Gastrocnemius medialis (tissue), 4 donors: Measurements from ENCODE around the gene EIF2S1.

Source experiments
- POLR2A ChIP-seq, 2 donors: fragments of 450-650 bp; IDR thresholded peaks; one replicate each; pipeline ENCODE4 v1.6.1; 2017; ENCODE audit warnings: antibody characterized with exemption in 2 of 2, mild to moderate bottlenecking in 2 of 2, moderate library complexity in 2 of 2
- TF ChIP-seq, protein P1 (sequence below), 5 experiments: fragments of 450-650 bp in 3 of 5; fragments of 200-600 bp in 2 of 5; sonication (generic) in 2 of 5; IDR thresholded peaks in 4 of 5; conservative IDR thresholded peaks in 1 of 5; 1 replicate in 4 of 5; 2 replicates in 1 of 5; pipeline ENCODE4 v1.5.1; 2016 to 2019; ENCODE audit warnings: antibody characterized with exemption in 5 of 5, mild to moderate bottlenecking in 3 of 5, moderate library complexity in 3 of 5

DNA sequence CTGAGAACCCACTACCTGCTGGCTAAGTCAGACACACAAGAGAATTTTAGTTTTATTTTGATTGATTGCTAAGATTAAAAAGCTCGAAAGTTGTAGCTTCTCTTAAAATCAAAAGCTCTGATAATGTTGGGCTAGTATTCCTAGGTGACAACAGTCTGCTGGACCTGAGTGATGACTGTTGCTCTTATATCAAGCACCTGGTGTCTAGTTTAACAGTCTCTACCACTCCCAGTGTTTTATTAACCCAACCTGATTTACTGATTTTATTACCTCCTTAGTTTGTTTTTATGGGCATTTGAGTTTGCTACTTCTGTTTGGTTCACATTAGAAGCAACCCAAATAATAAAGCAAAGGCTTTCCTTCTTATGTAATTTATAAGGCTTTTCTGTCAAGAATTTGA is 42.3 kb upstream of the EIF2S1 start:
- TF ChIP-seq, protein P1, sequence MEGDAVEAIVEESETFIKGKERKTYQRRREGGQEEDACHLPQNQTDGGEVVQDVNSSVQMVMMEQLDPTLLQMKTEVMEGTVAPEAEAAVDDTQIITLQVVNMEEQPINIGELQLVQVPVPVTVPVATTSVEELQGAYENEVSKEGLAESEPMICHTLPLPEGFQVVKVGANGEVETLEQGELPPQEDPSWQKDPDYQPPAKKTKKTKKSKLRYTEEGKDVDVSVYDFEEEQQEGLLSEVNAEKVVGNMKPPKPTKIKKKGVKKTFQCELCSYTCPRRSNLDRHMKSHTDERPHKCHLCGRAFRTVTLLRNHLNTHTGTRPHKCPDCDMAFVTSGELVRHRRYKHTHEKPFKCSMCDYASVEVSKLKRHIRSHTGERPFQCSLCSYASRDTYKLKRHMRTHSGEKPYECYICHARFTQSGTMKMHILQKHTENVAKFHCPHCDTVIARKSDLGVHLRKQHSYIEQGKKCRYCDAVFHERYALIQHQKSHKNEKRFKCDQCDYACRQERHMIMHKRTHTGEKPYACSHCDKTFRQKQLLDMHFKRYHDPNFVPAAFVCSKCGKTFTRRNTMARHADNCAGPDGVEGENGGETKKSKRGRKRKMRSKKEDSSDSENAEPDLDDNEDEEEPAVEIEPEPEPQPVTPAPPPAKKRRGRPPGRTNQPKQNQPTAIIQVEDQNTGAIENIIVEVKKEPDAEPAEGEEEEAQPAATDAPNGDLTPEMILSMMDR (IDR thresholded peaks at IDR 0.05 in 4 of 5, conservative IDR thresholded peaks at IDR 0.05 in 1 of 5): no peak
- no peak for TF ChIP-seq POLR2A (IDR thresholded peaks at IDR 0.05)
